SHP77 treated with DMSO at 0.1 percent for 48 hours (cell line): ENCODE data around the gene HYCC2.
"Not testable (repeated sequence)": the region's sequence is repeated elsewhere in the genome, so short reads cannot be mapped to it uniquely, and the experiment has no call there.

Experiments
- DNase-seq: peaks from one replicate; lab custom pipeline; 2025; lab: John Stamatoyannopoulos, UW

Gene HYCC2

GRCh38 chr2:201071479-201072200 is at the start of gene HYCC2, which contains the start of gene NDUFB3:
HYCC2 (minus strand) TSS chr2:201071671; CDS start chr2:201024009, 47,662 bp downstream.
NDUFB3 (plus strand) TSS chr2:201072001; CDS start chr2:201078883, 6,882 bp downstream.
- peak; percentile 84 for DNase-seq

DNA sequence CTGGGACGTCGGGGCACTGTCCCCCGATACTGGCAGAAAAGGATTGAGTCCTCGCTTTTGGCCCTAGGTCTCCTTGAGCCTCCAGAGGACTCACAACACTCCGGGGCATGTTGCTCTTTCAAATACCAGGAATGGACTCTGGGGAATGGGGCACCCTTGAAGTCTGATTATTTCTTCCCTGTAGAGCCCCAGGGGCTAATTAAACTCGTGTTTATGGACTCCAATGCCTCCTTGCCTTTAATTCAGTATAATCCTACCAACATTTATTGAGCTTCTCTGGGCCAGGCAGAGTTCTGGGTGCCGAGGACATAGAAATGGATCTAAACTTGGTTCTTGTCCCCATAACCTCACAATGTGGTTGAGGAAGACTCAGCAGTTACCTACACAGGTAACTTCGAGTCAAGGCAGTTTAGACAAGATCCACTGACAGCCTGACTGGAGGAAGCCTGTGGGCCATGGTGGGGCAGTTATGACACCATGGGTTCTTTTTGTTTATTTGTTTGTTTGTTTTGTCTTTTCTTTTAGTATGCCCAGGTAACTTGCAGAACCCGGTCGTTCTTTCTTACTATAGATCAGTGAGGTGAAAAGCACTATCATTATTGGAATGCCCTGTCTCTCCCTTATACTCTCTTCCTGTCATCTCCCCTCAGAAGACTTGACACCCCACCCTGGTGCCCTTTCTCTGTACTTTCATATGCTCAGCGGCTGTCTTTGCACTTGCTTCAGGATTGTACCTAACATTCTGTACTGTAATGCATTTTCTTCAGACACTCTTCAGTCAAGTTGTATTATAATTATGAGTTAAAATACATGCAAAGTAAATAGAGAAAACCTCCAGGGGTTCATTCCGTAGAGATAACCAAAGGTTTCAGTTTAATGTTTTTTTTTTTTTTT is 47.7 kb upstream of the HYCC2 start:
- DNase-seq, result no peak

GRCh38 chr2:201118121-201118960 is 46.9 kb upstream of the HYCC2 start:
- DNase-seq, result no peak

- not testable (repeated sequence) for DNase-seq
Measured at GRCh38 chr2:201117735-201118094, 46.2 kb upstream of the HYCC2 start.

DNA sequence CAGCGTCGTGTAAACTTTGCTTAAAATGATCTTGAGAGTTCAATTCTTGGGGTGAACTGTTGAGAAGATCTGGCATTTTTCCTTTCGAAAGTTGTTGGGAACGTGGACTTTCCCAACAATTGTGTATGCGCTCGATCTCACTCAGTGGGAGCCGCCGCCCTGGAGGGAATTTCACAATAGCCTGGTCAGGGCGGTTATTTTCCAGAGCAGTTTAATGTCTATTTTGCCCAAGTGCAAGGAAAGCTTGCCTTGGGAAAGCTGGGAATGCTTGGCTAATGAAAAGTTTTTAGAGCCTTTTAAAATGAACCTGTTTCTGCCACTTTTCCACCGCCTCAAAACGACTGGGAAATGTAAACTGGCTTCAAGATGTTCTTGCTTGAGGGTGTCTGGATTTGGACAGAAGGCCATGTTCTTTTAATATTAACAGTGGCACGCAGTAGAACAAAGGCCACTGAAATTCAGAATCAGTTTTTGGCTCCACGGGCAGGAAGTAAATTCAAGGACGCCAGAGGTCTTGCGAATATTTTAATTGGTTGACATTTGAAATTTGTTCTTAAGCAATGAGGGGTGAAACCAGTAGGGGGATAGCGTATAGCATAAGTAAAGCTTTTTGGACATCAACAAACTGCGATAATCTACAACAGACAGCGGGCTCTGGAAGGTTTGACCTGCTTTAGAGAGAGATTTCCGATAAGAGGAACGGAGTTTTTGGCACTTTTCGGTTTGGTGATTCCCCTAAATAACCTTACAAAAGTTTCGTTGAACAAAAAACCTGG is 45.7 kb upstream of the HYCC2 start:
- peak; percentile 30 for DNase-seq

DNA sequence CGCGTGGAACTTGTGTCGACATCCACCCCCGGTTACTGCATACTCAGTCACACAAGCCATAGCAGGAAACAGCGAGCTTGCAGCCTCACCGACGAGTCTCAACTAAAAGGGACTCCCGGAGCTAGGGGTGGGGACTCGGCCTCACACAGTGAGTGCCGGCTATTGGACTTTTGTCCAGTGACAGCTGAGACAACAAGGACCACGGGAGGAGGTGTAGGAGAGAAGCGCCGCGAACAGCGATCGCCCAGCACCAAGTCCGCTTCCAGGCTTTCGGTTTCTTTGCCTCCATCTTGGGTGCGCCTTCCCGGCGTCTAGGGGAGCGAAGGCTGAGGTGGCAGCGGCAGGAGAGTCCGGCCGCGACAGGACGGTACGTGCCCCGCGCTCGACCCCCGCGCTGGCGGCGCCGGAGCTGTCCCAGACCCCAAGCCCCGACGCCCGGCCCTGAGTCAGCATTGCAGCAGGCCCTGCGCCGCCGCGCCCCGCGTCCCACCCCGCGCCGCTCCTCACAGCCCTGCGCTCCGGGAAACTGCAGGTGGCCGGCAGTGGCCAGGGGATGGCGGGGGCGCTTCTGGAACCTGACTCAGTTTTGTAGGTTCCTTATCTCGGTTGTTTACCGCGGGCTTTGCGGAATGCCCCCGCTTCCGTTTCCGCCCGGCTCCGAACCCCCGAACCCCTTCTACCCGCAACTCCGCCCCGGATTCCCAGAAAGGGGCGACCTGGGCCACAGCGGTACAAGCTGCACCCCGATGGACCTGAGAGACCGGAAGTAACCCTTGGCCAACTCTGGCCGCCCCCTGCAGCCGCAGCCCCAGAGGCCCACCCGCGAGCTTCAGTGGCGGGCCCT is 44.9 kb upstream of the HYCC2 start, which contains the start of gene CFLAR:
TSS of gene CFLAR (plus strand) at position 50 of the 844 bp plus-strand sequence. CDS start 13,702 bp downstream, outside the sequence.
- DNase-seq, result peak; percentile 49

DNA sequence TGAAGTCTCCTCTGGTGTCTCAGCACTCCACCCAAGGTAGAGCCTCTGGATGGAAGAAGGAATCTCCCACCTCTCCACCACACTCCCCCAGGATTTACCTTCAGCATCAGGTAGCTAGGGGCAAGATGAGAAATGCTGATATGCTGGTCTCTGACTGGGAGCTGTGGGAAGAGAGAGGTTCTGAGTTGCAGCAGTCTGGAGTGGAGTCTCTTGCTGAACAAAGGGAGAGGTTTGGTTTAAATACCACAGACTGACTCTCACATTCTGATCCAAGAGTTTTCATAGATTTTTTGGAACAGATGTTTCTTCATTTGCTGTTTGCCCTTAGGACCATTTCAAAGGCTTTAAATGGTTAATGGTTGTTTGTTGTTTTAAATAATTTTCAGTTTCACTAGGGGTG is 43.4 kb upstream of the HYCC2 start:
- no peak for DNase-seq

DNA sequence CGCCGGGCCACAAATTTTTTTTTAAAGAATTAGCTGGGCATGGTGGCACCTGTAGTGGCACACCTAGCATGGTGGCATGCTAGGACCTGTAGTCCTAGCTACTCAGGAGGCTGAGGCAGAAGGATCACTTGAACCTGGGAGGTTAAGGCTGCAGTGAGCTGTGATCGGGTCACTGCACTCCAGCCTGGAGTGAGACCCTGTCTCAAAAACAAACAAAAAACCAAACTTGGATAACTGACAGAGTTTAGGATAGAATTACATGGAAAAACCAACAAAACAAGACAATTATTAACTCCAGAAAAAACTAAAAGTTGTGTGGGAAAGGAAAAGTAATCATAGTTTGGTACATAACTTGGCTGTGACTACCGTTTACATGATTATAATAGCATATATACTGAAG is 42.9 kb upstream of the HYCC2 start:
- DNase-seq, result no peak

- no peak for DNase-seq
Measured at GRCh38 chr2:201111096-201111495, 39.6 kb upstream of the HYCC2 start.

DNA sequence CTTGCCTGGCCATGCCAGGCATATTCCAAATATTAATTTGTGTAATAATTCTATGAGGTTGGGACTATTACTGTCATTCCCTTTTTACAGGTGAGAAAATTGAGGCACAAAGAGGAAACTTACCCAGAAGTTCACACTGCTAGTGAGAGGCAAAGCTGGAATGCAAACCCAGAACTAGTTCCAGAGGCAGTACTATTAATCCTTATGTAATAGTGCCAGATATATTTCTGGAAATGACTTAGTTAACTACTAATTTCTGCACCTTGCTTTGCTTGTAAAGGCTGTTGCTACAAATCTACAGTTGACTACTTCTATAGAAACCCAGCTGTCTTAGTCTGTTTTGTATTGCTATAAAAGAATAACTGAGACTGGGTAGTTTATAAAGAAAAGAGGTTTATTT is 39.1 kb upstream of the HYCC2 start:
- DNase-seq, result no peak

DNA sequence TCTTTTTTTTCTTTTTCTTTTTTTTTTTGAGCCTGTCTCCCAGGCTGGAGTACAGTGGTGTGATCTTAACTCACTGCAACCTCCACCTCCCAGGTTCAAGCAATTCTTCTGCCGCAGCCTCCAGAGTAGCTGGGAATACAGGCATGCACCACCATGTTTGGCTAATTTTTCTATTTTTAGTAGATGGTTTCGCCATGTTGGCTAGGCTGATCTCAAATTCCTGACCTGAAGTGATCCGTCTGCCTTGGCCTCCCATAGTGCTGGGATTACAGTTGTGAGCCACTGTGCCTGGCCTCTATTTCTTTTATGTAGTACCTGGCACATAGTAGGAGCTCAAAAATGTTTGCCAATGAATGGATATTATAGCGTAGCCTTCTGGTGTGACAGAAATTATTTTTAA is 37.7 kb upstream of the HYCC2 start:
- DNase-seq, result no peak

DNA sequence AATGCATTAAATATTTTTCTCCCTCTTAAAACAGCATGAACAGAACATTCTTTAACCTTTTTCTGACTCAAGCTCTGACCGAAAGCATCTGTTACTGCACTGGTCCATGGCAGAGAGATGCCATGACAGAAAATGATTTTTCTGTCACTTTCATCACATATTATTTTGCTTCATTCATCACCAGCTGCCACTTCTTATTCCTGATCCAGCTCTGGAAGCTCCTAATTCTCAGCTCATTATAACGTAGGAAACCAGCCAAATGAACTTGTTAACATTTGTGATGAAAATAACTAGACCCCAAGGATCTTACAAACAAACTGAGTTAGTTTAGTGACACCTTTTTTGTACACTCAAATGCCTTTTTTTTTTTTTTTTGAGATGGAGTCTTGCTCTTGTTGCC is 36.9 kb upstream of the HYCC2 start:
- no peak for DNase-seq

GRCh38 chr2:201107624-201108023 is 36.2 kb upstream of the HYCC2 start:
- no peak for DNase-seq

- no peak for DNase-seq
Measured at GRCh38 chr2:201105759-201106158, 34.3 kb upstream of the HYCC2 start.

- no peak for DNase-seq
Measured at GRCh38 chr2:201100497-201100896, 29.0 kb upstream of the HYCC2 start.

GRCh38 chr2:201093573-201093972 is 22.1 kb upstream of the HYCC2 start:
- DNase-seq, result no peak

GRCh38 chr2:201090574-201090973 is 19.1 kb upstream of the HYCC2 start:
- no peak for DNase-seq

DNA sequence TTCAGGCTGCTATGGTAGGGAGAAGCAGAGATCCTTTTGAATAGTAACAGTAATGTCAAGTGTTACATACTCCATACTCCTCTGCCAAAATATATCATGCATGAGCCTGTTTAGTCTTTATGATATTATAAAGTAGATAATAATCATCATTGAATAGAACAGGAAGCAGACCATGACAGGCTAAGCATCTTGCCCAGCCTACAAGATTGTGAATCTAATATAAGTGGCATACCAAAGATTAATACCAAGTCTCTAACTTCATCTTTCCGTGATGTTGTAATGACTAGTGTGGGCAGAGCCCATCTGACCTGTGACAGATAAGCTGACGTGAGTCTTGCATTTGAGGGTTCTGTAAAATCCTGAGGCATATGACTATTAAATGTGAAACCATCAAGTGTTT is 13.4 kb upstream of the HYCC2 start:
- no peak for DNase-seq

DNA sequence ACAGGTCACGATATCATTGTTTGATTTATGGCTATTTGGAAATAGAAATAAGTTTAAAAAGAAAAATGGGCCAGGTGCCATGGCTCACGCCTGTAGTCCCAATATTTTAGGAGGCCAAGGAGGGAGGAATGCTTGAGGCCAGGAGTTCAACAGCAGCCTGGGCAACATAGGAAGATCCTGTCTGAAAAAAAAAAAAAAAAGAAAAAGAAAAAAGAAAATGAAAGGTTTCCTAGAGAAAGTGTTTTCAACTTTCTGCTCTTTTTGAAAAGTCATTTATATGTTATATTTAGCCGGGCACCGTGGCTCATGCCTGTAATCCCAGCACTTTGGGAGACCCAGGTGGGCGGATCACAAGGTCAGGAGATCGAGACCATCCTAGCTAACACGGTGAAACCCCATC is 3.5 kb upstream of the HYCC2 start:
- no peak for DNase-seq

DNA sequence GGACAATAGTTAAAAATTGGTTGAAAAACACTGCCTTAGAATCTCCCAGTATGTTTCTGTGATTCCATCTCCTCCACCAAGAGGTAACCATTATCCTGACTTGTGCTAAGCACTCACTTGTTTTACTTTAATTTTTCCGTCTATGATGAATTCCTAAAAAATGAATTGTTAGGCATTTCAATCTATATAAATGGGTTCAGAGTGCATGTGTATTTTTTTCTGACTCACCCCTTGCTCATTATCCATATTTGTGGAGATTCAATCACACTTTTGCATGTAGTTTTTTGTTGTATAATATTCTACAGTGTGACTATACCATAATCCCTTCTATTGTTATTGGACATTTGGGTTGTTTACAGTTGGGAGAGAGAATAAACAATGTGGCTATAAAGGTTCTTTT is 1.6 kb upstream of the HYCC2 start:
- no peak for DNase-seq

DNA sequence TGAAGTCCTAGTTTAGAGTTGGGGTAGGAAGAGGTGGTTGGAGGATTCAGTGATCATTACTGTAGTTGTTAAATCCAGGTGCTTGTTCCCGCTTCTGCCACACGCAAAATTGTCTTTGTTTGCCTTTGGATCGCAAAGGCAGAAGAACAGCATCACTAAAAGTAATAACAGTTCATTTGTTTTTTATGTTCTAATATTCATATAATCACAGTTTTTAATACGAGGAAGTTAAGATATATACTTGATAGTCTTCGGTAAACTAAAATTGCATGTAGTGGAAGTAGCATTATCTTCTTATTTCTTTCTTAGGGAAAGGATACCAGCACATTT is 695 bp upstream of the HYCC2 start:
- DNase-seq, result no peak
